GM12873 (cell line): ENCODE data around the gene MYOC.

Experiments used
- CTCF ChIP-seq: IDR thresholded peaks from 2 replicates; pipeline ENCODE4 v1.5.1; 2012; ENCODE audit warnings: low read depth, mild to moderate bottlenecking, moderate library complexity, low read length, control low read depth; ENCODE audit not compliant: insufficient read depth; ENCODE audit errors: missing control alignments

MYOC gene

GRCh38 chr1:171654942-171655745 is 2.7 kb upstream of the MYOC start:
- TF ChIP-seq CTCF: peak; percentile 88

- TF ChIP-seq CTCF: no peak
Measured at GRCh38 chr1:171654201-171654941, 1.9 kb upstream of the MYOC start.

GRCh38 chr1:171653796-171654195 is 1.3 kb upstream of the MYOC start:
- no peak for TF ChIP-seq CTCF

- no peak for TF ChIP-seq CTCF
Measured at GRCh38 chr1:171646249-171646560, 6.3 kb downstream of the MYOC start.

GRCh38 chr1:171645553-171646248 is 6.8 kb downstream of the MYOC start:
- TF ChIP-seq CTCF: no peak

- peak; percentile 91 for TF ChIP-seq CTCF
Measured at GRCh38 chr1:171644805-171645483, 7.5 kb downstream of the MYOC start.
